GM18505 (cell line): ENCODE data around the gene USPL1.
"Not testable (repeated sequence)": the region's sequence is repeated elsewhere in the genome, so short reads cannot be mapped to it uniquely, and the experiment has no call there.

ENCODE experiments used
- ATAC-seq: cut with Tn5 transposase; IDR thresholded peaks from one replicate; pipeline ENCODE4 v1.9.1; 2021; ENCODE audit not compliant: unreplicated experiment
- POLR2A ChIP-seq: IDR thresholded peaks from 4 replicates; pipeline ENCODE4 v1.6.1; 2011; ENCODE audit warnings: borderline replicate concordance; ENCODE audit not compliant: insufficient read depth, insufficient read length; ENCODE audit errors: extremely low read depth

Gene USPL1

DNA sequence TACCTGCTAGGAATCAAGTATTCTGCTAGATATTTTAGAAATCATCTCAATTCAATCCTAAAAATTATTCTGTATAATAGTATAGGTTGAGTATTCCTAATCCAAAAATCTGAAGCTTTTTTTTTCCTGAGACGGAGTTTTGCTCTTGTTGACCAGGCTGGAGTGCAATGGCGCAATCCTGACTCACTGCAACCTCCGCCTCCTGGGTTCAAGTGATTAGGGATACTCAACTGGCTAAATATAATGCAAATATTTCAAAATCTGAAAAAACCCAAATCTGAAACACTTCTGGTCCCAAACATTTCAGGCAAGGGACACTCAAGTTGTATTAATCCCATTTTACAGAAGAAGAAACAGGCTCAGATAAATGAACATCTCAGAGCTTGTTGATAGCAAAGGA is 17.2 kb upstream of the USPL1 start:
- no peak for ATAC-seq
- no peak for TF ChIP-seq POLR2A

DNA sequence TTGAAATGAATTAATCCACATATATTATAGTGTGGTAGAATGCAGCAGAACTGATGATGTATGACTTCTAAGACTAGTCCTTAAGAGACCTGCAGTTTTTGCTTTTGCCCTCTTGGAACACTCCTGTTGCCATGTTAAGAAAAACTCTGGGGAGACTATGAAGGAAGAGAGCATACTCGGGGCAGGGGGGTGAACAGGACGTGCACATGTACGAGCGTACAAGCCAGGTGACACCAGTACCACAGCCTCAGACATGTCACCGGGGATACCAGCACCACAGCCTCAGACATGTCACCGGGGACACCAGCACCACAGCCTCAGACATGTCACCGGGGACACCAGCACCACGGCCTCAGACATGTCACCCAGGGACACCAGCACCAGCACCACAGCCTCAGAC is 15.9 kb upstream of the USPL1 start:
- no peak for ATAC-seq
- no peak for TF ChIP-seq POLR2A

DNA sequence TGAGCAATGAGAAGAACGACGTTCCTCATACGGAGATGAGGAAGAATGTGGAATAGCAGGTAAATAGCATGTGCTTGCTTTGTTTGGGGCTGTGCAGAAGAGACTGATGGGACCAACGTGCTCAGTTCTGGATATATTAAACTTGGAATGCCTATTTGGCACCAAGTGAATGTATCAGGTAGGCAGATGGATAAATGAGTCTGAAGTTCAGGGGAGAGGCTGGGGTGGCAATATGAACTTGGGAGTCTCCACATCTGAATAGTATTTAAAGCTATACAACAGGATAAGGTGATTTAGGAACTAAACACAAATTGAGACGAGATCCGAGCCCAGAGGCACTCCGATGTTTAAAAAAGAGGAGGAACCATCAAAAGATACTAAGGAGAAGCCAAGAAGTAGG is 12.7 kb upstream of the USPL1 start:
- no peak for ATAC-seq
- TF ChIP-seq POLR2A = no peak

DNA sequence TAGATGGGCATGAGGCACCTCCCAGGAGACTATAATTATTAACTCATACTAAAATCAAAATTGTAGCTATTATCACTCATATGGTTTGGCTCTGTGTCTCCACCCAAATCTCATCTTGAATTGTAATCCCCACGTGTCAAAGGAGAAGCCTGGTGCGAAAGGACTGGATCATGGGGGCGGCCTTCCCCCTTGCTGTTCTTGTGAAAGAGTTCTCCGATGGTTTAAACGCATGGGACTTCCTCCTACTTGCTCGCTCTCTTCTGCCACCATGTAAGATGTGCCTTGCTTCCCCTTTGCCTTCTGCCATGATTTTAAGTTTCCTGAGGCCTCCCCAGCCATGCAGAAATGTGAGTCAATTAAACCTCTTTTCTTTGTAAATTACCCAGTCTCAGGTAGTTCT is 10.5 kb upstream of the USPL1 start:
- not testable (repeated sequence) for ATAC-seq

DNA sequence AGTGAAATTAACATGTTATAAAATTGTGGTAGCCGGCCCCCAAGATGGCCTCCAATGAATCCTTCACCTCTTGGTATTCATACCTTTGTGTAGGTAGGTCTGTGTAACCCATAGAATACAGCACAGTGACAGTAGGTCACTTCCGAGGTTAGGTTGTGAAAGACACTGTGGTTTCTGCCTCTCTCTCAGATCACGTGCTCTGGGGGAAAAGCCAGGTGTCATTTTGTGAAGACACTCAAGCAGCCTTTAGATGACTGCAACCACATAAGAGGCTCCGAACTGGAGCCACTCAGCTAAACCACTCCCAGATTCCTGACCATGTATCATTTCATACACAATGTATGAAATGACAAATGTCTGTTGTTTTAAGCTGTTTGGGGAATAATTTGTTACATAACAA is 9.8 kb upstream of the USPL1 start:
- peak; percentile 94 for ATAC-seq
- no peak for TF ChIP-seq POLR2A

DNA sequence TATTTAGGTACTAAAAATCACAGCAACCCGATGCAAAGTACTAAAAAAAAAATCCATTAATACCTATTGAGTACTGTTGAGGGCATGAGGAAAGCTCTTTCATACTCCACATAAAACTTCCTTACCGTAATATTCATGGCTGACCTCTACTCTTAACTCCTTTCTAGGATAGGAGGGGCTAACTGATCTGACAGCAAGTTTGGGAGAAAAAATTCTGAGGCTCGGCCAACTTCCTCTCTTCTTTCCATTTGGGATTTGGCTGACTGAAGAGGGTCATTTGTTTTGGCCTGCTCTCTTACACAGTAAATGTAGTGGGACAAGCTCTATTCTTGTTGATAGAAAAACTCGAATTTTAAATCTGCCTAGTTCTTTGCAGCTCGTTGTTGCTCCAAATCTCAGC is 9.4 kb upstream of the USPL1 start:
- ATAC-seq = no peak

DNA sequence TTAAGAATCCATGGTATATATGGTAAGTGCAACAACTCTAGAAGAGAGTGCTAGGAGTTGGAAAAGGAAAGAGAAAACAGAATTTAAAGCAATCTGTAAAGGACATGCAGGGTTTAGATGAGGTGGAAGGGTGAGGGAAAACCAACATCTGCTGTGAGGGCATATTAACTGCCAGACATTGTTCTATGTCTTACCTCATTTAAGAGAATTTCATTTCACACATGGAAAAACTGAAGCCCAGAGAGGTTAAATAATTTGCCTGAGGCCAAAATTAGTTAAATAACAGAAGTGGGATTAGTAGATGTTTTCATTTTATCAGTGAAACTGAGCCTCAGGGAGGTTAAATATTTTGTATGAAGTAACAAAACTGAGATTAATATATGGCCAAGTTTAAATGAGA is 7.4 kb upstream of the USPL1 start:
- no peak for TF ChIP-seq POLR2A
- ATAC-seq = no peak

More for the DNA sequence above, 9.4 kb upstream of the USPL1 start:
- TF ChIP-seq POLR2A = no peak

DNA sequence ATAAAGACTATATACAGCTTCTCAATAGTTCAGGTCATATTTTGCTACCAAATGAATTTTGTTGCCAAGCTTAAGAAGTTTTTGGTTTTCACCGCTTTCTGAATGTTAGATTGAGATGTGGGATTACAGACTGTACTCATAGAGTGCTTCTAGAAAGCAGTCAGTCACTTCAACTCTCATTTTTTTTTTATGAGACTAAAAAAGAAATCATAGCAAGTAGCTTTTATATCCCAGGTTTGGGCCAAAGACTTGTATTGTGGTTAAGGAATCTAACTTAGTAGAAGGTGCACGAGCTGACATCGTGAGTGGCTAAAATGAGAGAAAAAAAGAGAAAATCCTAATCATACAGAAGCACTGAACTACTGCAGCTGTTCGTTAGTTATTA is 2.2 kb upstream of the USPL1 start:
- TF ChIP-seq POLR2A = no peak
- no peak for ATAC-seq

DNA sequence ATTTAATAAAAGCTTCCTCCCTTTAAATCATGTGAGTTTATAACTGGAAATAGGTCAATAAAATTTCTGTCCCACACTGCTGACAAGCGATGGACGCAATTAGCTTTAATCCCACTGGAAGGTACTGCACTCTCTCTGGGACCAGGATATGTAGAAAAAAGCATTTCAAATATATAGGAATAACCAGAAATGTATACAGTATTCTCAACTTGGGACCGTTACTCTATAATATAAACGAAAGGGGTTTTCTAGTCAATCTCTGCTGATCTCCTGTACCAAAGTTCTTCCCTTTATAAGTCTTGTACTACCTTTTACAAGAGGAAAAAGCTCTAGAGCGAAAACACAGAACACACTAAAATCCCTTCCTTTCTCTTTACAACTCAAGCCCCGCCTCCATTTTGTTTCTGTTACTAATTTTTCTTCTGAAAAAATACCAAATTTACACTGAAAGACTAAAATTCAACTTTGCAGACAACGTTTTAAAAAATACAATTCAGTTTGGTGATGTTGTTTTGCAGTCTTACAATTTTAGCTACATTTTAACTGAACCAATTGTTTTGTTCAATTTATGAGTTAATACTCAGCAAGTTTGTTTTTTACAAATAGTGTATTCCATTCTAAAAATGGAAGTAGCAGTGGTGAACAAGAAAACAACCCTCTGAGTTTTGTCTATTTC is 1.7 kb upstream of the USPL1 start:
- peak; percentile 30 for TF ChIP-seq POLR2A
- no peak for ATAC-seq

DNA sequence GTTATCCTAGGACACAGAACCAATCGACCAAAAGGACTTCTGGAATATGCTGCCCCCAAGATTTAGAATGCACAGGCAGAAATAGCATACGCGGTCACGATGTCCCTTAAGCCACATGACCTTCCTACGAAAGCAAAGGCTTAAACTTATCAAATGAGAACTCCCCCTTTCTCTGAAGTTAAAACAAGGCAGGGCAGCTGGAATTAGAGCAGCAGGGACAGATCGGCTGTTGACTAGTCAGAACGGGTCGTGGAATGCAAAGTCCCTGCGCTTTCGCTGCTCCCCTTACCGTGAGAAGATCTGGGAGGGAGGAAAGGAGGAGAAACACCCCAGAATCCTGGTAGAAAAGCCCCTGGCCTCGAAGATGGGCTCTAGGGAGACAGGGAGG is 799 bp upstream of the USPL1 start:
- ATAC-seq = peak; percentile 18
- TF ChIP-seq POLR2A = no peak

DNA sequence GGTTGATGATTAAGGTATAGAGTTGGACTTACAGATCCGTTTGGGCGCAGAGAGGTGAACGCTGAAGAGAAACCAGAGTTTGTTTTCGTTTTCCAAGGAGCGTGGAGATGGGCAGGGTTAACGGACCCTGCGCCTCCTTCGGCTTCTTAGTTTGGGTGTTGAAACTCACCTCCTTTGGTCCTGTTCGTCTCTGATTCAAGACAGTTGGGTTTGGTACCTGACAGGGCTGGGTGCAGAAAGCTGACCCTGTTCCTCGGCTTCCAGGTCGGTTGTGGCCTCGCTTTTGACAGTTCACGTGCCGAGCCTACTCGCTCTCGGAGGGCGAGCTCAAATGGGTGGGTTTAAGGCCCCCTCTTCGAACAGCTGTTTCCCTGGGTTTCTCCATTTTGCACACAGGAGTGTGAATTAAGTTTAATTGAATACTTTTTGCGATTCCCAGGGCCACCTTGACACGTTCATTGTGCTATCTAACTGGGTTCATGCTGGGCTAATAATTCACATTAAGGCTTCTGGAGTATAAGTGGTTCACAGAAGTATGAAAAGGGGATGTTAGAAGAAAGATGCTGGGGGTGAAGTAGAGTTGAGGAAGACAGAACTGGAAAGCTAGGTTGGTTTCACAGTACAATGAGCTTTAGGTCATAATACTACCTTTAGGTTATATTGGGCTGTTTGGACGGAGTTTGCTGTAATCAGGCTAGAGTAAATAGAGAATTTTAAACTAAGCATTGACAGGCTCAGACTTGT is 638 bp downstream of the USPL1 start:
- no peak for TF ChIP-seq POLR2A
- ATAC-seq = peak; percentile 0

DNA sequence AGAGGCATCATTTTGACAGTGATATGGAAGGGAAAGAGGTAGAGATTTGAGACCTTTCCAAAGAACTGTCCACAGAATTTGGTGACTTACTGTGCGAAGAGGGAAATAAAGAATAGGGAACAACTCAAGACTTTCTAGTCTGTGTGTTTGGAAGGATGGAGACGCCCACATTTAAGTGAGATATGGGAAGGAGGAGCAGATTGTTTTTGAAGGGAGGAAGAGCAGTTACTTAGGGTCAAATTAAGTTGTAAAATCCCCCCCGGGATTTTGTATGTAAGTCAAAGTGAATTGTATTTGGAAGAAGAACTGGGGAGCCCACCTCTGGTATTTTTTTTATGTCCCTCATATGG is 1.2 kb downstream of the USPL1 start:
- TF ChIP-seq POLR2A = no peak

DNA sequence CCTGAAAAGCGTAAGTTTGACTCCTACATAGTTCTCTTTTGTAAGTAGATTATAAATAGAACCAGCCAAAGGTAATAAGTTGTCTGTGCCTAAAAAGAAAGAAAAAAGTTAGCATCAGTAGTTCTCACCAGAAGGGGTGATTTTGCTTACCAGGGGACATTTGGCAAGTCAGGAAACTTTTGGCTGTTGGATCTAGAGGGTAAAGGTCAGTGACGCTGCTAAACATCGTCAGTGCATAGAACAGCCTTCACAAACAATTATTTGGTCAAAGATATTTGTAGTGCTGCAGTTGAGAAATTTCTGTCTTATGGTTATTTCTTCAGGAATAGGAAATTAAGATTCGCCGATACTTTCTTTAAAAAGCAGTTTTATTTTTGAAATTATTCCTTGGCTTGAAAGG is 2.0 kb downstream of the USPL1 start:
- no peak for TF ChIP-seq POLR2A
- ATAC-seq = no peak

More for the DNA sequence above, 1.2 kb downstream of the USPL1 start:
- no peak for ATAC-seq

DNA sequence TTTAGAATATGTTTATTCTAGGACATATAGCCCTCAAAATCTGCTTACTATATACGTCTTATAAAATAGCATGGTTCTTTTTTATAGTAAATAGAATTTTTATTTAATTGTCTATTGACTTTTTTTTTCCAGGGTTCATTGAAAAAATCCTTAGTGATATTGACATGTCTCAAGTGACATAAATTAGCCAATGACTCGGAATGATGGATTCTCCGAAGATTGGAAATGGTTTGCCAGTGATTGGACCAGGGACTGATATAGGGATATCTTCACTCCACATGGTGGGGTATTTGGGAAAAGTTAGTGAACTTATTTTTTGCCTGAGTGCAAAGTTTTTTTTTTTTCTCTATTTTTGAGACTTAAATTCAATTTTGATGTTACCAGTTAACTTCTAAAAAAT is 3.2 kb downstream of the USPL1 start:
- no peak for ATAC-seq
- TF ChIP-seq POLR2A = no peak
